PC-3 (cell line): ENCODE measurements around the gene HK1. TPM values are rescaled to one million over a fixed set of nuclear protein-coding genes. Genes with fewer than 3 reads are reported as not detected.

ENCODE experiments used
- ATAC-seq: fragments of 200-7000 bp; cut with Tn5 transposase; 2 replicates; pipeline ENCODE4 v1.9.1; 2020; ENCODE audit warnings: mild to moderate bottlenecking, moderate library complexity
- BruUV-seq: library from RNA; stranded (reverse); fragments of 400-500 nt; replicated peaks from 2 replicates; lab custom pipeline; 2021; lab: Mats Ljungman, UMichigan
- CTCF ChIA-PET: fragments of 300-600 bp; sonication (Branson Sonifier 250); formaldehyde crosslinking; loops from one replicate; lab custom pipeline; 2022; ENCODE audit warnings: antibody characterized with exemption; lab: Charles Lee
- POLR2A ChIA-PET: fragments of 300-600 bp; sonication (Branson Sonifier 250); formaldehyde crosslinking; loops from one replicate; lab custom pipeline; 2022; ENCODE audit warnings: antibody characterized with exemption; ENCODE audit not compliant: unreplicated experiment; lab: Charles Lee
- DNase-seq: peaks from one replicate; pipeline ENCODE4 v3.0.0-alpha.2; 2015
- H2AFZ ChIP-seq: fragments of 300-600 bp; sonication (generic); 2 replicates; pipeline ENCODE4 v1.6.0; 2016; ENCODE audit warnings: antibody characterized with exemption, low read length
- H3F3A ChIP-seq: fragments of 300-600 bp; sonication (generic); one replicate; pipeline ENCODE4 v1.6.0; 2017; ENCODE audit warnings: antibody characterized with exemption, low read length, control low read depth, mild to moderate bottlenecking; ENCODE audit not compliant: unreplicated experiment
- H3K27ac ChIP-seq: fragments of 300-600 bp; sonication (generic); 2 replicates; pipeline ENCODE4 v1.5.1; 2016; ENCODE audit warnings: mild to moderate bottlenecking, low read length
- H3K27me3 ChIP-seq: fragments of 300-600 bp; sonication (generic); 2 replicates; pipeline ENCODE4 v1.6.1; 2016; ENCODE audit warnings: low read length, mixed read lengths
- H3K36me3 ChIP-seq: fragments of 300-600 bp; sonication (generic); 2 replicates; pipeline ENCODE4 v1.6.1; 2016; ENCODE audit warnings: low read depth, mixed run types, low read length, mixed read lengths
- H3K4me1 ChIP-seq: fragments of 300-600 bp; sonication (generic); 2 replicates; pipeline ENCODE4 v1.5.1; 2016; ENCODE audit warnings: low read length; ENCODE audit not compliant: insufficient read depth
- H3K4me2 ChIP-seq: fragments of 300-600 bp; sonication (generic); 2 replicates; pipeline ENCODE4 v1.6.0; 2016; ENCODE audit warnings: low read length
- H3K4me3 ChIP-seq: fragments of 300-600 bp; sonication (generic); 2 replicates; pipeline ENCODE4 v1.5.1; 2016; ENCODE audit warnings: mild to moderate bottlenecking, low read length, mixed read lengths
- H3K79me2 ChIP-seq: fragments of 300-600 bp; sonication (generic); 2 replicates; pipeline ENCODE4 v1.6.1; 2017; ENCODE audit warnings: low read length, mixed read lengths
- H3K9ac ChIP-seq: fragments of 300-600 bp; sonication (generic); 2 replicates; pipeline ENCODE4 v1.6.0; 2016; ENCODE audit warnings: mild to moderate bottlenecking, low read length
- H3K9me2 ChIP-seq: fragments of 300-600 bp; sonication (generic); replicated peaks from 2 replicates; pipeline ENCODE4 v1.6.1; 2016; ENCODE audit warnings: mixed run types, low read length, mixed read lengths
- H3K9me3 ChIP-seq: fragments of 300-600 bp; sonication (generic); 2 replicates; pipeline ENCODE4 v1.6.1; 2016; ENCODE audit warnings: low read length, mixed read lengths
- H4K20me1 ChIP-seq: fragments of 300-600 bp; sonication (generic); 2 replicates; pipeline ENCODE4 v1.6.1; 2016; ENCODE audit warnings: low read length, mixed read lengths
- CTCF ChIP-seq: fragments of 300-600 bp; sonication (generic); conservative IDR thresholded peaks from 2 replicates; pipeline ENCODE4 v1.5.1; 2017; ENCODE audit warnings: antibody characterized with exemption, low read depth, mild to moderate bottlenecking, low read length
- EZH2 ChIP-seq: fragments of 300-600 bp; sonication (generic); IDR thresholded peaks from one replicate; pipeline ENCODE4 v1.6.1; 2017; ENCODE audit warnings: antibody characterized with exemption, mild to moderate bottlenecking, low read length; ENCODE audit not compliant: unreplicated experiment
- EZH2phosphoT487 ChIP-seq: fragments of 300-600 bp; sonication (generic); IDR thresholded peaks from 2 replicates; pipeline ENCODE4 v1.6.1; 2018; ENCODE audit warnings: mild to moderate bottlenecking, antibody characterized with exemption, low read length, borderline replicate concordance
- intact Hi-C: fragments of 100-400 bp; cut with micrococcal nuclease; formaldehyde crosslinking; loops from 2 replicates; pipeline ENCODE4 v1.9.0; 2023
- total RNA-seq: library from RNA; depleted of rRNA; stranded (reverse); fragments of >200 nt; gene quantifications from 2 replicates; pipeline ENCODE4 v1.2.3, GENCODE V29; 2014; rRNA removed

HK1 gene
- total RNA-seq, 1 experiment from 2014 or later: 189 TPM

DNA sequence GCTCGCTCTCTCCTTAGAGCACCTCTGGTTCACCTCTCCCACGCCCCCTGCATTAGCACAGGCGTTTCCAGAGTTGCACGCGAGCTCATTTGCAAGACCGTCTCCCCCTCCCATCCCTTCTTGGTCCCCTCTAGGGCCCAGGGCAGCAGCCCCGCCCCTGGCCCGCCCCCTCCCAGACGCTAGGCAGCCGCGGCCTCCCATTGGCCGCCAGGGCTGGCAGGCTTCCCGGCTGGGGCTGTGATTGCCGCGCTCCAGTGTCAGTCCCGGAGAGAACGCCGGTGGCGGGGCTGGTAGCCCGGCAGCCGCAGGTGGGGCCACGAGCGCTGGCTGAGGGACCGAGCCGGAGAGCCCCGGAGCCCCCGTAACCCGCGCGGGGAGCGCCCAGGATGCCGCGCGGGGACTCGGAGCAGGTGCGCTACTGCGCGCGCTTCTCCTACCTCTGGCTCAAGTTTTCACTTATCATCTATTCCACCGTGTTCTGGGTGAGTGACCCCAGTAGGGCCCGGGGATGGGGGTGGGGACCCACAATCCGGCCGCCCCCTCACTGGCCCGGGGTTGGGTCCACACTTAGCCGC, 173.0 kb downstream of the HK1 start, which contains the start of gene TSPAN15:
TSS of gene TSPAN15 (plus strand) at position 257 of the 575 bp plus-strand sequence. CDS start at position 387, 130 bp downstream.
- Histone ChIP-seq H3K4me2 (peak within 1 kb of the TSS; percentile 91), H3K4me3 (peak within 1 kb of the TSS; percentile 80), H4K20me1 (no peaks in the 10 kb centered on the region), H3K36me3 (peaks cover 1% of the 10 kb centered on the region), H2AFZ (peak within 1 kb of the TSS; percentile 80), H3K4me1 (peaks cover 86% of the 10 kb centered on the region), H3K27me3 (no peaks in the 10 kb centered on the region), H3K9me2 (no peaks in the 10 kb centered on the region), H3F3A (peaks cover 21% of the 10 kb centered on the region), H3K9ac (peak within 1 kb of the TSS; percentile 83), H3K79me2 (peaks cover 50% of the 10 kb centered on the region), H3K9me3 (no peaks in the 10 kb centered on the region), H3K27ac (peak within 1 kb of the TSS; percentile 89)
- ChIA-PET CTCF (interaction anchor here (0.6 kb wide), 1 partner anchor 65 kb away, joined by 3 read pairs; no protein-coding TSS in a partner anchor), POLR2A (interaction anchor here (0.6 to 1.2 kb wide), 3 partner anchors 11 to 64 kb away, joined by 3 to 5 read pairs (median 4); no protein-coding TSS in a partner anchor)
- DNase-seq: peak; percentile 99
- no TSS peak for BruUV-seq
- intact Hi-C loops: loop anchor here (1.0 to 2.0 kb wide), 2 partner anchors 24 kb away; no protein-coding TSS in a partner anchor
- no peak for TF ChIP-seq EZH2
- TF ChIP-seq EZH2phosphoT487: no peak
- no peak for TF ChIP-seq CTCF
- peak; percentile 54 for ATAC-seq

Other genes starting within 250 kb of the HK1 start
- 346 and 422 TPM in 2 replicates for gene SRGN, start 190.4 kb upstream of the HK1 start, total RNA-seq
- gene VPS26A, start 154.3 kb upstream of the HK1 start, total RNA-seq: 44.7 and 60.0 TPM in 2 replicates
- gene SUPV3L1, start 98.3 kb upstream of the HK1 start, total RNA-seq: 86.2 and 117 TPM in 2 replicates
- 0.44 and 1.2 TPM in 2 replicates for gene HKDC1, start 58.2 kb upstream of the HK1 start, total RNA-seq
- 0.40 TPM in 1 of 2 replicates, not detected in the other for gene TACR2, start 138.4 kb downstream of the HK1 start, total RNA-seq
- gene TSPAN15, start 173.0 kb downstream of the HK1 start, total RNA-seq: 186 and 212 TPM in 2 replicates